Ishikawa (cell line): ENCODE measurements around the gene SNX1.
A peak's percentile ranks its signal among the peaks of the same experiment; 100 is the strongest.

ENCODE experiments used
- CEBPB ChIP-seq: IDR thresholded peaks from 2 replicates; pipeline ENCODE4 v1.6.1; 2012
- CREB1 ChIP-seq: IDR thresholded peaks from 2 replicates; pipeline ENCODE4 v1.6.1; 2012; ENCODE audit warnings: low read depth
- EGR1 ChIP-seq: IDR thresholded peaks from 2 replicates; pipeline ENCODE4 v1.6.1; 2012
- EP300 ChIP-seq: IDR thresholded peaks from 2 replicates; pipeline ENCODE4 v1.6.1; 2012; ENCODE audit warnings: borderline replicate concordance
- FOXM1 ChIP-seq: IDR thresholded peaks from 2 replicates; pipeline ENCODE4 v1.6.1; 2012; ENCODE audit warnings: low read depth, borderline replicate concordance
- NFIC ChIP-seq: IDR thresholded peaks from 2 replicates; pipeline ENCODE4 v1.6.1; 2012
- RAD21 ChIP-seq: IDR thresholded peaks from 2 replicates; pipeline ENCODE4 v1.6.1; 2012; ENCODE audit warnings: low read depth
- REST ChIP-seq: IDR thresholded peaks from 2 replicates; pipeline ENCODE4 v1.6.1; 2012; ENCODE audit warnings: low read depth, mild to moderate bottlenecking
- TAF1 ChIP-seq: IDR thresholded peaks from 2 replicates; pipeline ENCODE4 v1.6.1; 2012; ENCODE audit warnings: low read depth, mild to moderate bottlenecking
- TCF12 ChIP-seq: IDR thresholded peaks from 2 replicates; pipeline ENCODE4 v1.6.1; 2012; ENCODE audit warnings: low read depth
- TEAD4 ChIP-seq: IDR thresholded peaks from 2 replicates; pipeline ENCODE4 v1.6.1; 2012
- USF1 ChIP-seq: IDR thresholded peaks from 2 replicates; pipeline ENCODE4 v1.6.1; 2012
- YY1 ChIP-seq: IDR thresholded peaks from 2 replicates; pipeline ENCODE4 v1.6.1; 2012; ENCODE audit warnings: low read depth
- ZBTB7A ChIP-seq: IDR thresholded peaks from 2 replicates; pipeline ENCODE4 v1.6.1; 2012; ENCODE audit warnings: low read depth
- TF ChIP-seq, protein P1 (sequence below): IDR thresholded peaks from 2 replicates; pipeline ENCODE4 v1.6.1; 2012

The SNX1 gene

DNA sequence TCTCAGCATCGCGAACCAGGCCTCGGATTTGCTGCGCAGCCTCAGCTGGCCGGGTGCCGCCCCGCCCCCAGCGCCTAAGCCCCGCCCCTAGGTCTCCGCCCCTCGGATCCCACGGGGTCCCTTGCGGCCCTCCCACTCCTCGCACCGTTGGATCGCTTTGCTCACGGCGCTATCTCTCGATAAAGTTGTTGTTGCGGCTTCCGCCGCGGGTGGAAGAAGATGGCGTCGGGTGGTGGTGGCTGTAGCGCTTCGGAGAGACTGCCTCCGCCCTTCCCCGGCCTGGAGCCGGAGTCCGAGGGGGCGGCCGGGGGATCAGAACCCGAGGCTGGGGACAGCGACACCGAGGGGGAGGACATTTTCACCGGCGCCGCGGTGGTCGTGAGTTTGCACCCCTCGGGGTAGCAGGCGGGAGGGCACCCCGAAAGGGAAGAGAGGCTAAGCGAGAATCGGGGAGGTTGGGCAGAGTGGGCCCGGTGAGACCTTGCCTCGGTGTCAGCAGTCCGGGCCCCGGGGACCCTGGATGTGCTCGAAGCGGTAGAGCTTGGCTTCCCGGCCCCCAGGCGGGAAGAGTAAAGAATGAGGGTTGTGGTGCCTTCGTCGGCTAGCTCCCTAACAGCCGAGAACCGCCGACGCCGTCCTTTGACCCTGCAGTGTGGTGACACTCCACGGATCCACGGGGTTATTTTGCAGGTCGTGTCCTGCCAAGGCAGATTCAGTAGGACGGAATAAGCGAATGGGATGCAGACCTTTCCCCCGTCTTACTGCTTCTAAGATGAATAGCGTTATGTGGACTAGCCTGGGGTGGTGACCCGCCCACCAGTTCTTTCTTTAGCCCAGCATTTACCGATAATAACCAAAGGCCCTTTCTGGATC is at the start of gene SNX1:
Gene SNX1 (plus strand): TSS at position 188 of the 873 bp plus-strand sequence. CDS start 32 bp downstream, at position 220.
- no peak for TF ChIP-seq CEBPB
- TF ChIP-seq, protein P1, sequence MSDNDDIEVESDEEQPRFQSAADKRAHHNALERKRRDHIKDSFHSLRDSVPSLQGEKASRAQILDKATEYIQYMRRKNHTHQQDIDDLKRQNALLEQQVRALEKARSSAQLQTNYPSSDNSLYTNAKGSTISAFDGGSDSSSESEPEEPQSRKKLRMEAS: peak; percentile 66
- peak; percentile 97 for TF ChIP-seq TAF1
- TF ChIP-seq FOXM1: no peak
- TF ChIP-seq ZBTB7A: peak; percentile 62; the same call in 1 of the 2 replicates
- TF ChIP-seq TEAD4: 0 out of 2 replicates have a peak, but pooled peaks have one; percentile 38
- TF ChIP-seq USF1: 0 out of 2 replicates have a peak, but pooled peaks have one; percentile 63
- peak; percentile 97 for TF ChIP-seq YY1
- TF ChIP-seq REST: peak; percentile 62
- TF ChIP-seq CREB1: no peak
- TF ChIP-seq EGR1: peak; percentile 53; the same call in 1 of the 2 replicates
- 0 out of 2 replicates have a peak, but pooled peaks have one; percentile 29 for TF ChIP-seq NFIC
- TF ChIP-seq TCF12: peak; percentile 67; the same call in 1 of the 2 replicates
- TF ChIP-seq EP300: peak; percentile 52
- no peak for TF ChIP-seq RAD21

DNA sequence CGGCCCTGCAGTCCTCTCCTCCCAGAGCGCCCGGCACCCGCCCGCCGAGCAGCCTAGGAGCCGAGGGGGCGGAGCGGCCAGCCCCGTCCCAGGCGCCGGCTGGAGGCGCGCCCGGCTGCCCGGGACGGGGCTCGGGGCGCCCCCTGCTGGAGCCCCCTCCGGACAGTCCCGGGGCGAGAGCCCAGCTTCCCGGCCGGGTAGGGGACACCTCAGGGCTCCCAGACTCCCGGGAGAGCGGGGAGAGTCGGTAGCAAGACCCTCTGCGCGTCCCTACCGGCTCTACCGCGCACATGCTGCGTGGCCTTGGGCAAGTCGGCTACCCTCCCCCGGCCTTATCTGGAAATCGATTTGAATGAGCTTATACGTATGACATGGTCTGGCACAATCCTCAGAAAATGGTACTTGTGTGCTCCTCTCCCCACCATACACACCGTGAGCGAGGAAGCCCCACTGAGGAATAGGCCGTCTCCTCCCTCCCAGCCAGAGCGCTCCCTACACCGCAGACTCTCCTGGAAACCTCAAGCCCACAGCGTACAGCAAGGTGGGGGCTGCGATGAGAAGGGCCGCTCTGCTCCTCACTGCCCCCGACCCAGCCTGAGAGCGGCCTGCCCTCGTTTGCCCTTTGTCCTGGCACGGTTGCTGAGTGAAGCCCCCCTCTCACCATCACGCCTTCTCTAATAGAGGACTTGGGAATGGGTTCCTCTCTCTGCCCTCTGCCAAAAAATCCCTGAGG is 49.2 kb upstream of the SNX1 start, which contains the start of gene DAPK2:
Gene DAPK2 (minus strand): TSS at position 65 of the 733 bp plus-strand sequence. CDS start 6,224 bp downstream, outside the sequence.
- TF ChIP-seq RAD21 (peak; percentile 52; the same call in 1 of the 2 replicates), TCF12 (no peak)

GRCh38 chr15:64048781-64049460 is 46.9 kb upstream of the SNX1 start:
- TF ChIP-seq TCF12 (no peak), CEBPB (no peak), FOXM1 (no peak), NFIC (no peak), RAD21 (no peak), REST (no peak), EP300 (no peak), YY1 (no peak), TAF1 (no peak), CREB1 (no peak), ZBTB7A (no peak)
- TF ChIP-seq, protein P1: no peak

DNA sequence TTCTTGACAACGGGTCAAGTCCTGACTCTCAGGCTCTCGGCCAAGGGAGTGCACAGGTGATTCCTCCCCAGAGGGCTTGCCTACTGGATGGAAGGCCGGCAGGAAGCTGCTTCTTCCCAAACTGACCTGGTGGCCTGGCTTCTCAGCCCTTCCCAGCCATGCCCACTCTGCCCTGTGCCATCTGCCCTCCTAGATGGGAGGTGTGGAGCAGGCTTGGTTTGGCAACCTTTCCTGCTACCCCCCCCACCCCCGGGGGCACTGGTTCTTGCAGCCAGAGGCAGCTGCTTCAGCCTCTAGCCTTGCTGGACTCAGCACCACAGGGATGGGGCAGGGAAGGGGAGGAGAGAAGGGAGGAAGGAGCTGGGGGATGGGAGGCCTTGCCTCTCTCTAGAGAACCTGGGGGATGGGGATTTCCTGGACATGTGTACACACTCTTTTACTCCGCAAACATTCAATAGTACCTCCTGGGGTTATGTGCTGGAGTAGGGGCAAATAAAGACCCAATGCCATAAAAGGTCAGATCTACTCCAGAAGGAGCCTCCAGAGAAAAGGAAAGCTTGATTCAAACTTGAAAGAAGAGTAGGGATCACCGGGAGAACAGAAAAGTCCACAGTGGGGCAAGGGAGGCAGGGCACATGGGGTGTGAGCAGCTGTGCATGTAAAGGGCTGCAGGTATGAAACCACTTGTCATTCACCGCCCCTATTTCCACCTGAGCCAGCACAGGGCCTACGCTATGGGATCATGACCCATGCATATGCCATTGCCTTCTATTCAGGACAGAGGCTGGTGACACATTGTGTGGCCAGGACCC is 45.3 kb upstream of the SNX1 start:
- TF ChIP-seq EGR1 (no peak), REST (no peak), EP300 (no peak), USF1 (no peak), NFIC (no peak), TAF1 (no peak), RAD21 (no peak), CREB1 (no peak), YY1 (no peak), ZBTB7A (no peak), TEAD4 (no peak)
- TF ChIP-seq, protein P1: no peak
